MM.1S (cell line): ENCODE results near the gene SORL1.

Experiments
- EZH2 ChIP-seq: fragments of 300-600 bp; sonication (generic); optimal IDR thresholded peaks from 2 replicates; pipeline ENCODE3; 2017; ENCODE audit warnings: low read depth, mild to moderate bottlenecking, antibody characterized with exemption, low read length, mixed read lengths
- EZH2phosphoT487 ChIP-seq: fragments of 300-600 bp; sonication (generic); IDR thresholded peaks from 2 replicates; pipeline ENCODE4 v1.6.1; 2018; ENCODE audit warnings: antibody characterized with exemption, low read length
- TF ChIP-seq, protein P1 (sequence below): fragments of 300-600 bp; sonication (generic); IDR thresholded peaks from 2 replicates; pipeline ENCODE4 v1.5.1; 2016; ENCODE audit warnings: antibody characterized with exemption, low read length, mixed read lengths

DNA sequence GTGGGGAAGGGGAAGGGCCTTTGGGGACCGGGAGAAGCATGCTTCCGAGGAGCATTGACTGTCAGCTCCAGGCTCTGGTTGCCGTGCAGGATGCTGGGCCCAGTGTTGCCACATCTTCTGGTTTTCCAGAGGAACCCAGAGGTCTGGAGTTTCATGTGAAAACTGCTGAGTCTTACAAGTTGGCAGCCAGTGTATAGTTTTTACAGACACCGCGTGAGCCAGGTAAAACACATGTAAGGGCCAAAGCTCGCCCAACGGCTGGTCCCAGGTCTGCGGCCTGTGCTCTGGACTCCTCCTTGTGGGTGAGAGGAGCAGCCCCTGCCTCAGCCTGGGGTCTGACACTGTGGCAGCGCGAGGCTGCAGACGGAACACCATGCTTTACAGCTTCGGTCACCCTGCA lies 19.1 kb downstream of the SORL1 start:
- no peak for TF ChIP-seq EZH2
- TF ChIP-seq, protein P1, sequence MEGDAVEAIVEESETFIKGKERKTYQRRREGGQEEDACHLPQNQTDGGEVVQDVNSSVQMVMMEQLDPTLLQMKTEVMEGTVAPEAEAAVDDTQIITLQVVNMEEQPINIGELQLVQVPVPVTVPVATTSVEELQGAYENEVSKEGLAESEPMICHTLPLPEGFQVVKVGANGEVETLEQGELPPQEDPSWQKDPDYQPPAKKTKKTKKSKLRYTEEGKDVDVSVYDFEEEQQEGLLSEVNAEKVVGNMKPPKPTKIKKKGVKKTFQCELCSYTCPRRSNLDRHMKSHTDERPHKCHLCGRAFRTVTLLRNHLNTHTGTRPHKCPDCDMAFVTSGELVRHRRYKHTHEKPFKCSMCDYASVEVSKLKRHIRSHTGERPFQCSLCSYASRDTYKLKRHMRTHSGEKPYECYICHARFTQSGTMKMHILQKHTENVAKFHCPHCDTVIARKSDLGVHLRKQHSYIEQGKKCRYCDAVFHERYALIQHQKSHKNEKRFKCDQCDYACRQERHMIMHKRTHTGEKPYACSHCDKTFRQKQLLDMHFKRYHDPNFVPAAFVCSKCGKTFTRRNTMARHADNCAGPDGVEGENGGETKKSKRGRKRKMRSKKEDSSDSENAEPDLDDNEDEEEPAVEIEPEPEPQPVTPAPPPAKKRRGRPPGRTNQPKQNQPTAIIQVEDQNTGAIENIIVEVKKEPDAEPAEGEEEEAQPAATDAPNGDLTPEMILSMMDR = no peak
- no peak for TF ChIP-seq EZH2phosphoT487
